GM12865 (cell line): ENCODE data around the gene HDGFL2.

Experiments used
- DNase-seq: peaks from one replicate; pipeline ENCODE4 v3.0.0; 2010; ENCODE audit warnings: low read depth
- H3K4me3 ChIP-seq: 2 replicates; pipeline ENCODE4 v1.5.1; 2011; ENCODE audit warnings: mild to moderate bottlenecking, low read depth, low read length, control low read depth
- CTCF ChIP-seq: IDR thresholded peaks from 2 replicates; pipeline ENCODE4 v1.5.1; 2011; ENCODE audit warnings: low read length, control low read depth, low read depth, inconsistent platforms; ENCODE audit not compliant: insufficient read depth; ENCODE audit errors: missing control alignments

The HDGFL2 gene

DNA sequence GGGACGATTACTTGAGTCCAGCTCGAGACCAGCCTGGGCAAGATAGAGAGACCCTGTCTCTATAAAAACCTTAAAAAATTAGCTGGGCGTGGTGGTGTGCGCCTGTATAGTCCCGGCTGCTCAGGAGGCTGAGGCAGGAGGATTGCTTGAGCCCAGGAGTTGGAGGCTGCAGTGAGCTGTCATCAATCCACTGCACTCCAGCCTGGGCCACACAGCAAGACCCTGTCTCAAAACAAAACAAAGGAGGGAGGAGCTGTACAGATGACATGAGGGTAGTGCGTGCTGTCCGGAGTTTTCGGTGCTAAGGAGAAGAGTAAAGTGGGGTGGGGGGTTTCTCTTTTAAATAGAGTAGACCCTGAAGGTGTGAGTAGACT lies 22.6 kb downstream of the HDGFL2 start:
- DNase-seq, result no peak
- TF ChIP-seq CTCF, result no peak
- no peak overlapping the region for H3K4me3 ChIP-seq

GRCh38 chr19:4495471-4495870 lies 23.4 kb downstream of the HDGFL2 start:
- H3K4me3 ChIP-seq, result no peak overlapping the region
- DNase-seq, result peak; percentile 34
- peak; percentile 47 for TF ChIP-seq CTCF

DNA sequence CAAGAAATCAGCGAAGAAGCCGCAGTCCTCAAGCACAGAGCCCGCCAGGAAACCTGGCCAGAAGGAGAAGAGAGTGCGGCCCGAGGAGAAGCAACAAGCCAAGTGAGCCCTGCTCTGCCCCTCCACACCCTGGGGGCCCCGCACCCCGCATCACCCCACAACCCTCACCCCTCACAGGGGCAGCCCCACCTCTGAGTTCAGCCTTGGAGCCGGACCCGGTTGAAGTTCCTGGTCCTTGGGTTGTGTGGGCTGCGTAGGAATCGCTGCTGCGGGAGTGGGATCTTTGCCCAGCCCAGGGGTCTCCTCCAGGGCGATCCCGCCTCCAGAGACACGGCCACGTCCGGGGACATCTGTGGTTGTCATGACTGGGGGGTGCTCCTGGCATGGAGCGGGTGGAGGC lies 24.2 kb downstream of the HDGFL2 start:
- H3K4me3 ChIP-seq, result no peak overlapping the region
- DNase-seq, result no peak
- TF ChIP-seq CTCF, result no peak

DNA sequence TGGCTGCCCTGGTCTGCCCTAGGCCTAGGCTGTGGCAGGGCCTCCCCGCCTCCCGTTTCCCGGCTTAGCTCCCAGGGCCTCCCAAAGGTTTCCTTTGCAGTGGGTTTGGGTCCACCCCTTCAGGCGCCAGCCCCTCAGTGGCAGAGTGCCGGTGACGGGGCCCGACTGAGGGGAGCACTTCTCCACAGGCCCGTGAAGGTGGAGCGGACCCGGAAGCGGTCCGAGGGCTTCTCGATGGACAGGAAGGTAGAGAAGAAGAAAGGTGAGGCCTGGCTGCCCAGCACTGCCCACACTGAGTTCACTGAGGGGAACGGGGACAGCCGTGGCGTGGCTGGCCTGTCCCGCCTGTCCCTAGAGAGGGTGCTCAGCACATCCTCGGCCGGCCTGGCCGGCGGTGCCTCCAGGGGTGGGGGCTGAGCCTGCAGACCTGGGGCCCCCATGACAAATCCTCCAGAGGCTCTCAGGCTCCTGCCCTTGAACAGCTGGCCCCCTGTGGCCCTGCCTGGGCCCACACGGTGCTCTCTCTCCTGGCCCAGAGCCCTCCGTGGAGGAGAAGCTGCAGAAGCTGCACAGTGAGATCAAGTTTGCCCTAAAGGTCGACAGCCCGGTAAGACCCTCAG lies 25.8 kb downstream of the HDGFL2 start:
- DNase-seq, result no peak
- no peak for TF ChIP-seq CTCF
- no peak overlapping the region for H3K4me3 ChIP-seq

DNA sequence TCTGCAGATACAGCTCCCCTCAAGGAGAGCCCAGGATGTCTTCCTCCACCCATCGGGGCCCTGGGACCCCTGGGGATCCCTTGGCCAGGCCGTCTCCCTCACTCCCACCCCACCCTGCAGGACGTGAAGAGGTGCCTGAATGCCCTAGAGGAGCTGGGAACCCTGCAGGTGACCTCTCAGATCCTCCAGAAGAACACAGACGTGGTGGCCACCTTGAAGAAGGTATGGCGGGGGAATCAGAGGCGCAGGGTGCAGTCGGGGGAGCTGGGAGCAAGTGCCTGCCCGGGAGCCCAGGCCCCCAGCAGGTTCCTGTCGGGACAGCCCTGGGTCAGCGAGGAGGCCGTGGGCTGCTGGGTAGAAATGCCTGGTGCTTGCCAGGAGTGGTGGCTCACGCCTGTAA lies 26.6 kb downstream of the HDGFL2 start:
- no peak overlapping the region for H3K4me3 ChIP-seq
- TF ChIP-seq CTCF, result no peak
- no peak for DNase-seq

- no peak for DNase-seq
- no peak for TF ChIP-seq CTCF
Observed at GRCh38 chr19:4499318-4499717, 27.2 kb downstream of the HDGFL2 start.

DNA sequence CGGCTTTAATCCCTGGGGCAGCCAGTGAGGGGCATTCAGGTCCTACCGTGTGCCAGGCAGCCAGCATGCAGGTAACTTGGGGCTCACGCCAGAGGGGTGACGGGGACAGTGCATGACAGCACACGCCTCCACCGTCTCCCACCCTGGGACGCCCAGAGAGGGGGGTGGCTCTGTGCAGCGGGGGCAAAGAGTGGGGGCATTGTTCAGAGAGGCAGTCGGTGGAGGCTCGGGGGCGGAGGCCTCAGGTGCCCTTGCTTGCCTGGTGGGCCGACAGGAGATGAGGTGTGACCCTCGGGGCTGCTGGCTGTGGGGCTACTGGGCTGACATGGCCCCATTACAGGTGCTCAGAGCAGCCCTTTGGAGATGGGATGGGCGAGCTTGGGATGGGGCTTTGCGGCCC lies 27.8 kb downstream of the HDGFL2 start:
- no peak for DNase-seq
- no peak overlapping the region for H3K4me3 ChIP-seq
- no peak for TF ChIP-seq CTCF

More at GRCh38 chr19:4499318-4499717, 27.2 kb downstream of the HDGFL2 start:
- H3K4me3 ChIP-seq, result no peak overlapping the region
